CD4-positive, alpha-beta memory T cell (primary cell): ENCODE measurements around the gene AURKA. TPM values are rescaled to one million over a fixed set of nuclear protein-coding genes. Genes with fewer than 3 reads are reported as not detected.

Experiments
- CTCF ChIA-PET: fragments of 350-600 bp; sonication (Branson Sonifier 250); formaldehyde crosslinking; loops from one replicate; lab custom pipeline; 2021; ENCODE audit warnings: inconsistent platforms; ENCODE audit not compliant: partially characterized antibody; lab: Charles Lee
- POLR2A ChIA-PET: fragments of 350-600 bp; sonication (Branson Sonifier 250); formaldehyde crosslinking; loops from one replicate; lab custom pipeline; 2021; ENCODE audit not compliant: partially characterized antibody; lab: Charles Lee
- DNase-seq, 5 donors: peaks; one replicate each; pipeline versions ENCODE4 v3.0.0 to v3.0.0-alpha.2; 2020 to 2022; ENCODE audit warnings: mixed read lengths in 1 of 5
- H3K27ac ChIP-seq: one replicate; pipeline ENCODE4 v1.7.0; 2013; ENCODE audit warnings: low read depth, low read length
- H3K27me3 ChIP-seq: 2 replicates; pipeline ENCODE4 v1.7.0; 2013; ENCODE audit warnings: mild to moderate bottlenecking, low read length, moderate library complexity; ENCODE audit not compliant: insufficient read depth
- H3K36me3 ChIP-seq: 2 replicates; pipeline ENCODE4 v1.7.0; 2013; ENCODE audit warnings: mild to moderate bottlenecking, low read length, moderate library complexity; ENCODE audit not compliant: insufficient read depth
- H3K4me1 ChIP-seq: 2 replicates; pipeline ENCODE4 v1.7.0; 2013; ENCODE audit warnings: mild to moderate bottlenecking, low read length, moderate library complexity; ENCODE audit not compliant: insufficient read depth
- H3K4me3 ChIP-seq, 2 donors: one replicate each; pipeline ENCODE4 v1.7.0; 2013; ENCODE audit warnings: low read length in 2 of 2, mild to moderate bottlenecking in 1 of 2
- H3K9me3 ChIP-seq, 2 donors: one replicate each; pipeline ENCODE4 v1.7.0; 2013; ENCODE audit warnings: low read length in 2 of 2, control low read depth in 1 of 2; ENCODE audit not compliant: control insufficient read depth in 1 of 2
- H3K27ac Mint-ChIP-seq, 7 donors: one replicate each; pipeline ENCODE4 v1.8.0; 2020 to 2021; ENCODE audit warnings: mixed read lengths in 7 of 7, mild to moderate bottlenecking in 6 of 7, inconsistent platforms in 3 of 7, moderate library complexity in 3 of 7
- H3K27me3 Mint-ChIP-seq, 2 donors: one replicate each; pipeline ENCODE4 v1.8.0; 2020 to 2021; ENCODE audit warnings: mixed read lengths in 2 of 2
- H3K36me3 Mint-ChIP-seq, 2 donors: one replicate each; pipeline ENCODE4 v1.8.0; 2020 to 2021; ENCODE audit warnings: mixed read lengths in 2 of 2, inconsistent platforms in 1 of 2, mild to moderate bottlenecking in 1 of 2
- H3K4me1 Mint-ChIP-seq, 4 donors: one replicate each; pipeline ENCODE4 v1.8.0; 2020 to 2021; ENCODE audit warnings: mixed read lengths in 4 of 4, mild to moderate bottlenecking in 1 of 4
- H3K4me3 Mint-ChIP-seq, 8 donors: one replicate each; pipeline ENCODE4 v1.8.0; 2020 to 2021; ENCODE audit warnings: mixed read lengths in 8 of 8, mild to moderate bottlenecking in 7 of 8, moderate library complexity in 6 of 8, inconsistent platforms in 3 of 8
- H3K9me3 Mint-ChIP-seq, 8 donors: one replicate each; pipeline ENCODE4 v1.8.0; 2020 to 2021; ENCODE audit warnings: mixed read lengths in 8 of 8, mild to moderate bottlenecking in 5 of 8, inconsistent platforms in 3 of 8, moderate library complexity in 1 of 8
- intact Hi-C: fragments of 100-400 bp; cut with micrococcal nuclease; formaldehyde crosslinking; loops from one replicate; pipeline ENCODE4 v1.15.1; 2023
- polyA plus RNA-seq, 2 donors: library from polyadenylated mRNA; unstranded; fragments of 300-500 nt; fragmentation: Illumina TruSeq; gene quantifications; one replicate each; pipeline ENCODE4 v1.2.3, GENCODE V29; 2021
- total RNA-seq, 2 experiments: library from RNA; stranded (reverse); gene quantifications; one replicate each; pipeline ENCODE4 v1.2.3, GENCODE V29; 2021

The AURKA gene
- total and polyA plus RNA-seq, 4 experiments from 2014 or later: 0.81 to 2.8 (median 1.5) TPM

DNA sequence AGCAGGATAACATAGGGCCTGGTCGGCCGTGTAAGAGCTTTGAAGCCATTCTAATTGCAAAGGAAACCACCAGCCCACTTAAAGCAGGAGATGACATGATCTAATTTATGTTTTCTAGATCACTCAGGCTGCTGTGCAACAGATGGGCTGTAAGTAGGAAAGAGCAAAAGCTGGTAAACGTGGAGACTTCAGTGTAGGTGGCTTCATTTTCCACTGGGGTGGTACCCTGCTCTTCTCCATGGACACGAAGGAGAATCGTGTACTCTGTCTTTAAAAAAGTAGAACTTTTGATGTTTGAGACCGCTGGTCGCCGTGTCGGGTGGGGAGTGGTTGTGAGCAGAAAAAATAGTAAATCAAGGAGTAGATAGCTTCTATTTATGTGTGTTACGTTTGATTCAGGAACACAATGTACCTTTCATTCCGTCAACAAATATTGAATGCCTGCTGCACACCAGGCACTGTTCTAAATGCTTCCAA, 26.4 kb upstream of the AURKA start:
- intact Hi-C loops: loop anchor here (10.0 kb wide), 1 partner anchor 976 kb away; the partner anchor contains the start of gene RBM38
- H3K4me3 Mint-ChIP-seq: peak overlapping the region; percentile 66 to 92 (median 74)
- ChIA-PET POLR2A (interaction anchor here (0.9 to 2.9 kb wide), 10 partner anchors 9 to 50 kb away, joined by 3 to 36 read pairs (median 8); partner anchors contain the start of genes AURKA, CSTF1 and RTF2), CTCF (interaction anchor here (1.0 to 2.2 kb wide), 6 partner anchors 9 to 25 kb away, joined by 3 to 8 read pairs (median 4); no protein-coding TSS in a partner anchor)
- no peaks in the 10 kb centered on the region for H3K27me3 Mint-ChIP-seq
- Histone ChIP-seq H3K4me3 (peak overlapping the region in 1 of 2 donors; percentile 17), H3K9me3 (no peaks in the 10 kb centered on the region), H3K27ac (peak overlapping the region; percentile 61), H3K36me3 (no peaks in the 10 kb centered on the region), H3K27me3 (no peaks in the 10 kb centered on the region), H3K4me1 (peaks cover 98% of the 10 kb centered on the region)
- no peaks in the 10 kb centered on the region for H3K9me3 Mint-ChIP-seq
- H3K27ac Mint-ChIP-seq: peak overlapping the region; percentile 92 to 98 (median 94)
- peaks cover 59 to 91% (median 75%) of the 10 kb centered on the region in 4 donors for H3K4me1 Mint-ChIP-seq
- H3K36me3 Mint-ChIP-seq: peaks cover 4 to 7% of the 10 kb centered on the region in 2 donors
- DNase-seq: peak; percentile 47 to 65 (median 56)

DNA sequence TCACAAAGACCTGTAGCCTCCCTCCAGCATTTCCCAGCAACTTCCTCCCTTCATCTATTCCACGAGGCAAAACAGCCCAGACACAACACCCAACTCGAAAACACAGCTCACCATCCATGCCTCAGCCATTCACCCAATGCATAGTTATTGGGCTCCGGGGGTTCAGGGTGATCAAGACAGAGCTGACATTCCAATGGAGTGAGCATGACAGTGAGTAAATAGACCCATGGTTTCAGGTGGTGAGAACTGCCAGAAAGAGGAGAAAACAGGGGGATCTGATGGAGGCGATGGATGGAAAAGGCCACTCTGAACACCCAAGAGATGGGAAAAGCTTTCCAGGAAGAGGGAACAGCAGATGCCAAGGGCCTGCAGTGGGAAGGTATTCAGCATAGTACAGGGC, 25.9 kb upstream of the AURKA start:
- H3K9me3 Mint-ChIP-seq: no peaks in the 10 kb centered on the region
- Histone ChIP-seq H3K27me3 (no peaks in the 10 kb centered on the region), H3K27ac (peak overlapping the region; percentile 61), H3K36me3 (no peaks in the 10 kb centered on the region), H3K4me1 (peaks cover 99% of the 10 kb centered on the region), H3K9me3 (no peaks in the 10 kb centered on the region), H3K4me3 (peak overlapping the region in 1 of 2 donors; percentile 17)
- no peaks in the 10 kb centered on the region for H3K27me3 Mint-ChIP-seq
- CTCF ChIA-PET: interaction anchor here (1.0 to 2.2 kb wide), 6 partner anchors 8 to 25 kb away, joined by 3 to 8 read pairs (median 4); no protein-coding TSS in a partner anchor
- H3K36me3 Mint-ChIP-seq: peaks cover 4 to 7% of the 10 kb centered on the region in 2 donors
- DNase-seq: no peak
- H3K27ac Mint-ChIP-seq: peak overlapping the region; percentile 92 to 98 (median 94)
- peaks cover 60 to 91% (median 75%) of the 10 kb centered on the region in 4 donors for H3K4me1 Mint-ChIP-seq
- POLR2A ChIA-PET: interaction anchor here (0.9 to 2.9 kb wide), 10 partner anchors 9 to 51 kb away, joined by 3 to 36 read pairs (median 8); partner anchors contain the start of genes AURKA, CSTF1 and RTF2
- intact Hi-C loops: loop anchor here (10.0 kb wide), 1 partner anchor 977 kb away; the partner anchor contains the start of gene RBM38
- peak overlapping the region; percentile 66 to 92 (median 74) for H3K4me3 Mint-ChIP-seq

DNA sequence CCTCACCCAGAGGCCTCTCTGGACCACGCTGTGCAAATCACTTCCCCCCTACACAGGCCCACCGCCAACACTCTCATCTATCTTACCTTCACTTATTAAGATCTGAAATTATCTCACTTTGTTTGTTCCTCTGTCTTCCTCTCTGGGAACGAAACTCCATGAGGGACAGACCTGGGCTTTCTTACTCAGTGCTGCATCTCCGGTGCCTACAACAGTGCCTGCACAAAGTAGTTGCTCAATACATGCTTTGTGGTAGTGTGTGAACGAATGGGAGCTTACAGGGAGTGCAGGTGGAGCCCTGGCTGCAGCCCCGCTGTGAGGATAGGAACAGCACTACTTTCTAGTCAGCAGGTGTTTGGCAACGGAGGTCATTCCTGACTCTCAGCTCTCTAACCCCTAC, 25.4 kb upstream of the AURKA start:
- CTCF ChIA-PET: interaction anchor here (2.2 kb wide), 1 partner anchor 24 kb away, joined by 6 read pairs; no protein-coding TSS in a partner anchor

DNA sequence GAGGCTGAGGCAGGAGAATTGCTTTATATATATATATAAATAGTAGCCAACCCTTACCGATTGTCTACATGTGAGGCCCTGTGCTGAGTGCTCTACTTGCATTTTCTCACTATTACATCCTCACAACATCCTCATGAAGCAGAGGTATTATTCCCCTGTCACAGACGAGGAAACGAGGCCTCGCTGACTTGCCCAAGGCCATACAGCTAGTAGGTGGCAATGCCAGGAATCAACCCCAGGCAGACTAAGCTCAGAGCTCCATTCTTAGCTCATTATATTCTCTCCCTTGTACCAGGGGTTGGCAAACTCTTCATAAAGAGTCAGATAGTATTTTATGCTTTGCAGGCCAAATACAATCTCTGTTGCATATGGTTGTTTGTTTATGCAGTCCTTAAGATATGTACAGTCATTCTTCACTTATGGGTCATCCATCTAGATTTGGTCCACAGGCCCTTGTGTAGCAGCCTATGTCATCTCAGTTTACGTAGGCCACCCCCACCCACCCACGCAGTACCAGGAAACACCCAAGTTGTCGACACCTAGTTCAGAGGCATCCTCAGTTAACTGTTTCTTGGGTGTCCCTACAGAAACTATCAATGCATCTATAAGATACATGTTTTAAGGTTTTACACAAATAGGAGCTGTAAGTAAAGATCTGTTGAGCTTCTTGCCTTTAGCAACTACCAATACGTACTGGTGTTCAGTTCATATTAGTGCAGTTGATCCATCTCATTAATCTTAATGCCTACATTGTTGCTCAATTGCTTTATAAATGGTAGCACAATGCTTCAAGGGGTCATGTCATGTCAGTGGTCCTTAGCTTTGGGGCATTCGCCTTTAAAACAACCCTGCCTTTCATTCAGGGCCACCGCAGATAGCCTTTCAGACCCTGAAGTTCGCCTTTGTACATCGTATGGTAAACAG, 23.1 kb upstream of the AURKA start:
- ChIA-PET POLR2A (interaction anchor here (0.9 to 4.9 kb wide), 7 partner anchors 10 to 54 kb away, joined by 3 to 40 read pairs (median 4); partner anchors contain the start of genes AURKA, CSTF1 and RTF2), CTCF (interaction anchor here (1.5 to 2.4 kb wide), 2 partner anchors 14 to 17 kb away, joined by 5 to 6 read pairs; no protein-coding TSS in a partner anchor)
- no peaks in the 10 kb centered on the region for H3K27me3 ChIP-seq
- Mint-ChIP-seq H3K36me3 (peaks cover 4 to 16% of the 10 kb centered on the region in 2 donors), H3K4me3 (peak overlapping the region; percentile 38 to 98 (median 72)), H3K27ac (peak overlapping the region; percentile 94 to 98 (median 95)), H3K27me3 (no peaks in the 10 kb centered on the region), H3K9me3 (no peaks in the 10 kb centered on the region), H3K4me1 (peaks cover 51 to 83% (median 69%) of the 10 kb centered on the region in 4 donors)
- intact Hi-C loops: loop anchor here (10.0 kb wide), 1 partner anchor 980 kb away; the partner anchor contains the start of gene RBM38
- peak overlapping the region in 1 of 2 donors; percentile 8 for H3K4me3 ChIP-seq
- H3K4me1 ChIP-seq: peaks cover 90% of the 10 kb centered on the region
- H3K36me3 ChIP-seq: no peaks in the 10 kb centered on the region
- H3K27ac ChIP-seq: peak overlapping the region; percentile 80
- no peaks in the 10 kb centered on the region for H3K9me3 ChIP-seq
- DNase-seq: peak in 4 of 5 donors; percentile 42 to 79 (median 48)

More for the DNA sequence above, 25.4 kb upstream of the AURKA start:
- H3K4me1 ChIP-seq: peaks cover 99% of the 10 kb centered on the region
- H3K27me3 ChIP-seq: no peaks in the 10 kb centered on the region
- no peaks in the 10 kb centered on the region for H3K36me3 ChIP-seq
- H3K9me3 Mint-ChIP-seq: no peaks in the 10 kb centered on the region
- peak overlapping the region; percentile 92 to 98 (median 94) for H3K27ac Mint-ChIP-seq
- H3K4me3 ChIP-seq: no peak overlapping the region
- H3K4me3 Mint-ChIP-seq: peak overlapping the region in 5 of 8 donors; percentile 58 to 92 (median 80)
- POLR2A ChIA-PET: interaction anchor here (1.2 to 2.9 kb wide), 5 partner anchors 12 to 46 kb away, joined by 3 to 36 read pairs (median 16); partner anchors contain the start of genes AURKA and CSTF1
- no peaks in the 10 kb centered on the region for H3K27me3 Mint-ChIP-seq
- DNase-seq: no peak
- H3K4me1 Mint-ChIP-seq: peaks cover 57 to 91% (median 73%) of the 10 kb centered on the region in 4 donors
- no peaks in the 10 kb centered on the region for H3K9me3 ChIP-seq
- H3K27ac ChIP-seq: peak overlapping the region; percentile 61
- H3K36me3 Mint-ChIP-seq: peaks cover 4 to 10% of the 10 kb centered on the region in 2 donors
- intact Hi-C loops: loop anchor here (10.0 kb wide), 1 partner anchor 977 kb away; the partner anchor contains the start of gene RBM38

DNA sequence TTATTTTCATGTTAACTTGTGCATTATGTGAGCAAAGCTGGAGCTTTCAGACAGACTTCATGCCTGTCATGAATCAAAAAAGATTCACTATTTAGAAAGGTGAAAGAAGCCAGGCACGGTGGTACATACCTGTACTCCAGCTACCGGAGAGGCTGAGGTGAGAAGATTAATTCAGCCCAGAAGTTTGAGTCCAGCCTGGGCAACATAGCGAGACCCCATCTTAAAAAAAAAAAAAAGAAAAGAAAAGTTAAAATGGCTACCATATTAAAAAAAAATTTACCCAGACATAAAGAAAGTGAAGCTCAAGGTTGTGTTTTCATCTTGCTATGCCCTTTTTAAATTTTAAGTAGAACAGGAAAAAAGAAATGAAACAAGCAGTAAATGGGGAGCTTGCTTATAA, 20.9 kb upstream of the AURKA start:
- intact Hi-C loops: loop anchor here (1.0 to 10.0 kb wide), 4 partner anchors 21 to 982 kb away; partner anchors contain the start of genes AURKA, CSTF1, RBM38 and RTF2
- ChIA-PET POLR2A (interaction anchor here (0.6 to 4.9 kb wide), 12 partner anchors 8 to 81 kb away, joined by 3 to 58 read pairs (median 10); partner anchors contain the start of genes AURKA, CSTF1 and RTF2), CTCF (interaction anchor here (1.4 to 3.2 kb wide), 7 partner anchors 9 to 37 kb away, joined by 3 to 29 read pairs (median 6); no protein-coding TSS in a partner anchor)
- Mint-ChIP-seq H3K9me3 (no peaks in the 10 kb centered on the region), H3K27ac (peak overlapping the region; percentile 94 to 99 (median 98)), H3K36me3 (peaks cover 8 to 24% of the 10 kb centered on the region in 2 donors), H3K4me1 (peaks cover 40 to 75% (median 58%) of the 10 kb centered on the region in 4 donors), H3K27me3 (no peaks in the 10 kb centered on the region), H3K4me3 (peak overlapping the region; percentile 90 to 98 (median 94))
- Histone ChIP-seq H3K27me3 (no peaks in the 10 kb centered on the region), H3K9me3 (no peaks in the 10 kb centered on the region), H3K4me3 (peak overlapping the region; percentile 24 to 67), H3K36me3 (no peaks in the 10 kb centered on the region), H3K27ac (peak overlapping the region; percentile 80), H3K4me1 (peaks cover 69% of the 10 kb centered on the region)
- DNase-seq: peak in 1 of 5 donors; percentile 24

DNA sequence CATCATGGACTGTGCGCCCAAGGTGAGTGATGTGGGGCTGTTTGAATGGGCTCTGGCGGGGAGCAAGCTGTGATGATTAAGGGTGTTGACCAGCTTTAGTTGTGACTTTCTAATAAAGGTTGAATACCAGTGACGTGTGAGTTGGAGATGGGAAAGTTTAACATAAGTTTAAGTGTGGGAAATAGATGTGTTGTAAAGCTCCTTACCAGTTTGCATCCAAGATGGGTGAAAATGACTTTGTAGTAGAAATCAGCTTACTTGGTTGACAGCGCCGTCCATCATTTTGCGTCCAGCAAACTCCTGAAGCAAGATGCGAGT, 20.4 kb upstream of the AURKA start:
- H3K27me3 Mint-ChIP-seq: no peaks in the 10 kb centered on the region
- intact Hi-C loops: loop anchor here (1.0 to 10.0 kb wide), 4 partner anchors 20 to 982 kb away; partner anchors contain the start of genes AURKA, CSTF1, RBM38 and RTF2
- peaks cover 13 to 28% of the 10 kb centered on the region in 2 donors for H3K36me3 Mint-ChIP-seq
- Histone ChIP-seq H3K27me3 (no peaks in the 10 kb centered on the region), H3K36me3 (peaks cover 4% of the 10 kb centered on the region), H3K27ac (peak overlapping the region; percentile 80), H3K4me1 (peaks cover 64% of the 10 kb centered on the region), H3K4me3 (peak overlapping the region; percentile 24 to 67), H3K9me3 (no peaks in the 10 kb centered on the region)
- CTCF ChIA-PET: interaction anchor here (1.2 to 3.2 kb wide), 7 partner anchors 9 to 37 kb away, joined by 3 to 29 read pairs (median 9); no protein-coding TSS in a partner anchor
- POLR2A ChIA-PET: interaction anchor here (0.8 to 4.9 kb wide), 19 partner anchors 8 to 986 kb away, joined by 3 to 58 read pairs (median 5); partner anchors contain the start of genes AURKA, CSTF1 and RTF2
- peak overlapping the region; percentile 94 to 99 (median 98) for H3K27ac Mint-ChIP-seq
- DNase-seq: peak in 1 of 5 donors; percentile 8
- peak overlapping the region; percentile 90 to 98 (median 94) for H3K4me3 Mint-ChIP-seq
- H3K9me3 Mint-ChIP-seq: no peaks in the 10 kb centered on the region
- H3K4me1 Mint-ChIP-seq: peaks cover 38 to 70% (median 53%) of the 10 kb centered on the region in 4 donors
